Measurements from ENCODE around the gene GRAP2.
"Not testable (repeated sequence)": the region's sequence is repeated elsewhere in the genome, so short reads cannot be mapped to it uniquely, and the experiment has no call there.

GRAP2 gene

DNA sequence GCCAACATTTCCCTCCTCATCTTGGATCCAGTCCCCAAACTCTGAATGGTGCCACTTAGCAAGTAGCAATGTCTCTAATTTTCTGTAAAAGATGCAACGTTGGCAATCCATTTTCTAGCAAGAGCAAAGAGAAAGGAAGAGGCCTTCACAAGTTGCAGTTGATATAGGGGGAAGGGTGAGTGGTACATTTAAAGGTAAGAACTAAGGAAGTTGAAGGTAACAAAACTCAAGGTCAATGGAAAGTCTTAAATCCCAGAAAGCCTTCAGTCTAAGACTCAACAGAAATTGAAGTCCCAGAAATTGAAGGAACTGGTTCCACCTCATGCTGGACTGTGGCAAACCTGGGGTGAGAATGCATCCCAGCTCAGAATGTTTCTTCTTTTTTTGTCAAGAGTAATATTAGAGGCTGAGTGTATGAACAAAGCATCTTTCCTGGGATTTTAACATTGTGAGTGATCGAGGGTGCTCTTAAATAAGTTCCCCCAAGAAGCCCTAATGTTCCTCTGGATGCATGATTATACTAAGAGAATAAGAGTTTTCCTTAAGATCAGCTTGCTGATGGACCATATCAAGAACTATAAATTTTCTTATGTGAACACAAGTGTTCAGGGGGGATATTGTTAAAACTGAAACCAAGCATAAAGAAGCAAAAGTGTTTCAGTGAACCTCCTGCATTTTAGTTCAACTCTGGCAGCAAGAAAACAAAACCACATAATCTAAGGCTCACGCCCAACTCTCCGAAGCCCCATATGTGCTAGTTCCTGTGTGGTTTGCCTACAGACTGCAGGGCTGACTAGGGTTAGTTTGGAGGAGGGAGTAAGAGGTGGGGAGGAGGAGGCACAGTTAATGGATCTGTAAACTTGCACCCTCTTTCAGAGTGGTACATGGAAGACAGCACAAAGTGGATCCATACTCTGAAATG is at the start of gene GRAP2:
Gene GRAP2 (plus strand): TSS at position 779 of the 922 bp plus-strand sequence. CDS start 46,023 bp downstream, outside the sequence.
- in situ Hi-C loops (cut with HindIII; ENCODE audit: low pct_ligation_motif_present, low pct_unique_long_range_greater_than_20kb, low sequenced_read_pairs), result no loop called here
- no peak for DNase-seq

DNA sequence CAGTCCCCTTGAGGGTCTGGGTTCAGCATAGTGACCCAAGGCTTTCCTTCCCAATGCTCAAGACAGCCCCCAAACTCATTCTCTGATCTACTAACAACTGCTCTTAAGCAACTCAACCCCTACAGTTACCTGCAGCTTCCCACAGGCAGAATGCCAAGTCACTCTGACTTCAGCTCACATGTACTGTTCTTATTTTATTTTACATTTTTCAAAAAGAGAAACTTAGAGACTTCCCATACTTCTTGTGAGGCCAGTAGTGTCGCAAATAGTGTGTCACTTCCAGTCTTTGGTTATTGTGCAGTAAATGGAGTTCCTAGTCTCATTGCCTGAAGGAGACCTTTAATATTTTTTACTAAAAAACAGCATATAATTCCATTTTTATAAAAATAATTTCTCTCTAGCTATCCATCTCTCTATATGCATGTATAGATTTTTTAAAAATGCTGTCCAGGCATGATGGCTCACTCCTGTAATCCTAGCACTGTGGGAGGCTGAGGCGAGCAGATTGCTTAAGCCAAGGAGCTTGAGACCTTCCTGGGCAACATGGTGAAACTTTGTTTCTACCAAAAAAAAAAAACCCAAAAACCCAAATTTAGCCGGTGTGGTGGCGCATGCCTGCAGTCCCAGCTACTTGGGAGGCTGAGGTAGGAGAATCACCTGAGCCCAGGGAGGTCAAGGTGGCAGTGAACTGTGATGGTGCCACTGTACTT is 49.1 kb upstream of the GRAP2 start:
- DNase-seq, result no peak
- in situ Hi-C loops (cut with HindIII; ENCODE audit: low pct_ligation_motif_present, low pct_unique_long_range_greater_than_20kb, low sequenced_read_pairs), result no loop called here

DNA sequence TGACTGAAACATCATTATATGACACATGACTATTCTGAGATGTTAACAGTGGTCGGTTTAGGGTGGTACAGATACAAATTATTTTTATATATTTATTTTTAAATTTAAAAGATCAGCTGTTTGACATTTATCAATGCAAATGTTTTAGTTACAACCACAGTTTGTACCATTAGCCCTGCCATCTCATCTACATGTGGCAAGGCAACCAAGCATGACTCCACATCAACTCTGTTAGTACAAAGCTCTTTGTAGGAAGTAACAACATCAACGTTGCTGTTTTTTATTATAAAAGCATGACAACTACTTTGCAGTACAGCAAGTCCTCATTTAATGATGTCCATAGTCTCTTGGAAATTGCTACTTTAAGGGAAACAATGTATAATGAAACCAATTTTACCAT is 48.1 kb upstream of the GRAP2 start:
- no peak for DNase-seq
- in situ Hi-C loops (cut with HindIII; ENCODE audit: low pct_ligation_motif_present, low pct_unique_long_range_greater_than_20kb, low sequenced_read_pairs), result no loop called here

DNA sequence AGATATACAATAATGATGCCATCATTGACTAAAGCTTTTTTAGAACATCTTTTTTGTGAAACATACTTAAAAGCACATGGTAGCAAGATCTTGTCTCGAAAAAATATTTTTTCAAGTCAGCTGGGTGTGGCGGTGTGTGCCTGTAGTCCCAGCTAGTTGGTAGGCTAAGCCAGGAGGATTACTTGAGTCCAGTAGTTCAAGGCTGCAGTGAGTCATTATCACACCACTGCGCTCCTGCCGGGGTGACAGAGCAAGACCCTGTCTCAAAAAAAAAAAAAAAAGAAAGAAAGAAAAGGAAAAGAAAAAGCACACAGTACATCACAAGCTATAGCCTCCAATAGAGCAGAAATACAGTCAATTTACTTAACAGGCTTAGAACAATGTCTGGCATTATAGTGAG is 44.3 kb upstream of the GRAP2 start:
- in situ Hi-C loops (cut with HindIII; ENCODE audit: low pct_ligation_motif_present, low pct_unique_long_range_greater_than_20kb, low sequenced_read_pairs), result no loop called here
- no peak for DNase-seq

DNA sequence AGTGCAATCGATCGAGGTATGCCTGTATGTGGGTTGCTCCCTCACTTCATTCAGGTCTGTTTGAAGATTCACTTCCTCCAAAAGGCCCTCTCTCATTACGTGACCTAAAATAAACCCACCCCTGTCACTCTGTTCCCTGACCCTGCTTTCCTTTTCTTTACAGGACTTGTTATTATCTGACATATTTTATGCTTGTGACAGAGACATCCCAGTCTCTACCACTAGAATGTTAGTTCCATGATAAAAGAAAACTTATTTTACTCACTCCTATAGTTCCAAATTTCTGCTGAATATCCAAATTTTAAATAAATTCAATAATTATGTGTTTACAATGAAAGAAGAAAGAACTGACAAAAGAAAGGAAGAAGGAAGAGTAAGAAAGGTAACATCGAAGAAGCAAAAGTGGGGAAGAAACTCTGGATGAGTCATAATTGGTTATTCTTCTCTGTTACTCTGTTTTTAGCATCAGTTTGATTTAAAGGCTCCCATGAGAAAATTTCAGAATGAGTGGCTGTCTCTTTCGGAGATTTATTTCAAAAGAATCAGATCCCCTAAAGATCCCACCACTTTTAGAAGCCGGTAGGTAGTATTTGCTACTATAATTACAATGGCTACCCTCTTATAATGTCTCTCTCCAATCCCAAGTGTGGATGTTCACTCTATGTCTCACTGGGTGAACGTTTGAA is 40.8 kb upstream of the GRAP2 start:
- in situ Hi-C loops (cut with HindIII; ENCODE audit: low pct_ligation_motif_present, low pct_unique_long_range_greater_than_20kb, low sequenced_read_pairs), result no loop called here
- no peak for DNase-seq

DNA sequence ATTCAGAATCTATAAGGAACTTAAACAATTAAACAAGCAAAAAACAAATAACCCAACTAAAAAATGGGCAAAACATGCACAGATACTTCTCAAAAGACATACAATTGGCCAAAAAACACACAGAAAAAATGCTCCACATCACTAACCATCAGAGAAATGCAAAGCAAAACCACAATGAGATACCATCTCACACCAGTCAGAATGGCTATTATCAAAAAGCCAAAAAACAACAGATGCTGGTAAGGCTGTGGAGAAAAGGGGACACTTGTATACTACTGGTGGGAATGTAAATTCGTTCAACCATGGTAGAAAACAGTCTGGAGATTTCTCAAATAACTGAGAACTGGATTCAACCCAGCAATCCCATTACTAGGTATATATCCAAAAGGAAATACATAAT is 32.1 kb upstream of the GRAP2 start:
- in situ Hi-C loops (cut with HindIII; ENCODE audit: low pct_ligation_motif_present, low pct_unique_long_range_greater_than_20kb, low sequenced_read_pairs), result no loop called here
- DNase-seq, result no peak

DNA sequence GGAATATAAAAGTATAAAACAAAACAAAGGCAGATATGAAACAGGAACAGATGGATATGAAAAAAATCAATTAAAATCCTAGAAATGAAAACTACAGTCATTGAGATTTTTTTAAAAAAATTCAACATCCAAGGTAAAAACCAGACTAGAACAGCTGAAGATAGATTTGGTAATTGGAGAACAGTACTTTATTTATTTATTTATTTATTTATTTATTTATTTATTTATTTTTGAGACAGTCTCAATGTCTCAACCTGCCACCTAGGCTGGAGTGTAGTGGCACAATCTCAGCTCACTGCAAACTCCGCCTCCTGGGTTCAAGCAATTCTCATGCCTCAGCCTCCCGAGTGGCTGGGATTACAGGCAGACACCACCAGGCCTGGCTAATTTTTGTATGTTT is 31.1 kb upstream of the GRAP2 start:
- DNase-seq; in situ Hi-C loops (cut with HindIII; ENCODE audit: low pct_ligation_motif_present, low pct_unique_long_range_greater_than_20kb, low sequenced_read_pairs): not testable (repeated sequence)

DNA sequence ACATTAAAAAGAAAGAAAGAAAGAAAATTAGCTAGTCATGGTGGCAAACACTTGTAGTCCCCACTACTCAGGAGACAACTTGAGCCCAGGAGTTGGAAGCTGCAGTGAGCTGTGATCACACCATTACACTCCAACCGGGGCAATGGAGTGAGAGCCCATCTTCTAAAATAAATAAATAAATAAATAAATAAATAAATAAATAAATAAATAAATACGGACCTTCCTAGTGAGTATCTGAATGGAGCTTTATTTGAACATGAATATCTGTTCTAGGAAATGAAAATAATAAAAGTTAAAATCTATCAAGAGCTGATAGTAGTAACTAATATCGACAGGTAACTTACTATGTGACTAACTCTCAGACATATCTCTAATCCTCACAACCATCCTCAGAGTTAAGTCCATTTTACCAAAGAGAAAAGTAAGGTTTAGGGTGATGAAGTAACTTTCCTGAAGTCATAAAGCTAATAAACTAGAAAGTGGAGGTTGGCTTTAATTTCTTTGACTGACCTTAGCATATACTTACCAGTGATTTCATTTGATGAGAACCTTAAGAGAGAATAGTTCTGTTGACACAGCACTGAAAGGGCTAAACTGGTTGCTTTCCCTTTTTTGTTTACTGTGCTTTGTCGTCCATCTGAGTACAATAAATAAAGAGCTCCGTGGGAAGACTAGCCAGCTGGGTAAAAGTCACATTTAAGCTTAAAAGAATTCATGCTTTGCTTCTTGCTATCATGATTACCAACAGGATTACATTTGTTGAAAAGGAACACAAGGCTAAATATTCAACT is 29.7 kb upstream of the GRAP2 start:
- in situ Hi-C loops (cut with HindIII; ENCODE audit: low pct_ligation_motif_present, low pct_unique_long_range_greater_than_20kb, low sequenced_read_pairs), result no loop called here
- no peak for DNase-seq

DNA sequence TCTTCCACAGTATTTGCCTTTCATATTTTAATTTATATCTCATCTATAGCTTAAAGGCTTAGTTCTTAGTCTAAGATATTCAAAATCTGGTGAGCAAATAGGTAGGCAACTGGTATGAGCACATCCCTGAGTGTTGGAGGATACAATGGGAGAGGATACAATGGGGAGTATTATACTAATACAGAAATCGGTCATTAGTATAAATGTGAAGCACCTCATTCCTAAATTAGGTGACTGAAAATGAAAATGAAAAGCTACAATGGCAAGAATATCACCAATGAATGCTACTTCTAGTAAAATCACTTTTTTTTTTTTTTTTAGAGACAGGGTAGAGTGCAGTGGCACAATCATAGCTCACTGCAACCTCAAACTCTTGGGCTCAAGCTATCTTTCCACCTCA is 28.3 kb upstream of the GRAP2 start:
- in situ Hi-C loops (cut with HindIII; ENCODE audit: low pct_ligation_motif_present, low pct_unique_long_range_greater_than_20kb, low sequenced_read_pairs), result no loop called here
- DNase-seq, result no peak

DNA sequence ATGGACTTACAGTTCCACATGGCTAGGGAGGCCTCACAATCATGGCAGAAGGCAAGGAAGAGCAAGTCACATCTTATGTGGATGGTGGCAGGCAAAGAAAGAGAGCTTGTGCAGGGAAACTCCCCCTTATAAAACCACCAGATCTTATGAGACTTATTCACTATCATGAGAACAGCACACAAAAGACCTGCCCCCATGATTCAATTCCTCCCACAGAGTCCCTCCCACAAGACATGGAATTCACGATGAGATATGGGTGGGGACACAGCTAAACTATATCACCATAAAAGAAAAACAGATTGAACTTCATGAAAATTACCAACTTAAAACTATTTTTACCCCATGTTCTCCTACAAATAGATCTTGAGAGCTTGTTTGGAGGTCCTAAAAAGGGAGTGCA is 26.9 kb upstream of the GRAP2 start:
- in situ Hi-C loops (cut with HindIII; ENCODE audit: low pct_ligation_motif_present, low pct_unique_long_range_greater_than_20kb, low sequenced_read_pairs), result no loop called here
- no peak for DNase-seq

DNA sequence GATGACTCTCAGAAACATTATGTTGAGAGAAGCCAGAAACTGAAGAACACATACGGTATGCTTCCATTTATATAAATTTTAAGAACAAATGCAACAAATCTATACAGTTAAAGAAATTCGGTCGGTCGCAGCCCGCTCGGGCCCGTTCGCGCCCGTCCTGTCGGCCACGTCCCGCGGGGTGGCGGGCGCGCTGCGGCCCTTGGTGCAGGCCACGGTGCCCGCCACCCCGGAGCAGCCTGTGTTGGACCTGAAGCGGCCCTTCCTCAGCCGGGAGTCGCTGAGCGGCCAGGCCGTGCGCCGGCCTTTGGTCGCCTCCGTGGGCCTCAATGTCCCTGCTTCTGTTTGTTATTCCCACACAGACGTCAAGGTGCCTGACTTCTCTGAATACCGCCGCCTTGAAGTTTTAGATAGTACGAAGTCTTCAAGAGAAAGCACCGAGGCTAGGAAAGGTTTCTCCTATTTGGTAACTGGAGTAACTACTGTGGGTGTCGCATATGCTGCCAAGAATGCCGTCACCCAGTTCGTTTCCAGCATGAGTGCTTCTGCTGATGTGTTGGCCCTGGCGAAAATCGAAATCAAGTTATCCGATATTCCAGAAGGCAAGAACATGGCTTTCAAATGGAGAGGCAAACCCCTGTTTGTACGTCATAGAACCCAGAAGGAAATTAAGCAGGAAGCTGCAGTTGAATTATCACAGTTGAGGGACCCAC is 25.6 kb upstream of the GRAP2 start:
- in situ Hi-C loops (cut with HindIII; ENCODE audit: low pct_ligation_motif_present, low pct_unique_long_range_greater_than_20kb, low sequenced_read_pairs); DNase-seq: not testable (repeated sequence)

DNA sequence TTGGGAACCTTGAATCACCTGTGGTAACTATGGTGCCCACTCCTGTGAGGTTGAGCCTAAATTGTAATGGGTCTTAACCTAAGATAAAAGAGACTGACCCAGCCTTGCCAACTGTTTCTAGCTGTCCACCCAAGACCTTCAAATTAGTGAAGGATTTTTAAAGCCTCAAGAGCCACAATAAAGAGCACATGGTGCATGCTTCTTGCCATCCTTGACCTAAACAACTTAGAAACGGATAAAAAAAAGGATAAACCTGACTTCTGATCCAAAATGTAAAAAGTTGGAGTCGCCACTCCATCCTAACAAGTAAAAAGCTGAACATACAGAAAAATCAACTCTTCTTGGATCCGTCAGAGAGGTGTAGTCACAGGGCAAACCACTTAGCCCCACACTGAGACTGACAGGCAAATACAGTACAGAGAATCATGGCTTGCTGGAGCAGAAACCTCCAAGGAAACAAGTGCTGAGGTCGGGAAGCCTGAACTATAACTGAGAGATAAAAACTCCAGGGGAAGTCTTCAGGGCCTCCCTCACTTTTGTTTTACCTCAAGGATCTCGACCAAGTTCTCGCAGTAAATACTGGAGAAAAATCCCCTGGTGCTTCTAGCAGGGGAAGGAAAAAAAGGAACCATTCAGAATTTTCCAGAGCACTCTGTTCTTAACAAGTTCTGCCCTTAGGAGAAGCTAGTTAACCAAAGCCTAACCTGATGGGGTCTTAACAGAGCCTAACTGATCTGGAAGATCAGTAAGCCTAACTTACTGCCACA is 23.6 kb upstream of the GRAP2 start:
- in situ Hi-C loops (cut with HindIII; ENCODE audit: low pct_ligation_motif_present, low pct_unique_long_range_greater_than_20kb, low sequenced_read_pairs), result no loop called here
- no peak for DNase-seq

DNA sequence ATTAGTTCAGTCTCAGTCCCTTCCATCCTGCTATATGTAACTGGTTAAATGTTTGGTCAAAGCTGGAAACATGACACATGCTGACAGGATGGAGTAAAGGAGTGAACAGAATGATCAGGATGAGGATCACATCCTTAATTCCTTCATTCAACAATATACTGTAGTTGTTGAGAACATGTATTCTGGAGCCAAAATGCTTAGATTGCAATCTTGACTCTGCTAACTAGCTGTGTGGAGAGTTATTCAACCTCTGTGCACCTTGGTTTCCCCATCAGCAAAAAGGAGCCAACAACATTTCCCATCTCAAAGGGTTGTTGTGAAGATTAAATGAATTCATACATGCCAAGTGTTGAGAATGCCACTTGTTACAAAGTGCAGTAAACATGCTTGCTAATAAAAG is 20.2 kb upstream of the GRAP2 start:
- in situ Hi-C loops (cut with HindIII; ENCODE audit: low pct_ligation_motif_present, low pct_unique_long_range_greater_than_20kb, low sequenced_read_pairs), result no loop called here
- no peak for DNase-seq

DNA sequence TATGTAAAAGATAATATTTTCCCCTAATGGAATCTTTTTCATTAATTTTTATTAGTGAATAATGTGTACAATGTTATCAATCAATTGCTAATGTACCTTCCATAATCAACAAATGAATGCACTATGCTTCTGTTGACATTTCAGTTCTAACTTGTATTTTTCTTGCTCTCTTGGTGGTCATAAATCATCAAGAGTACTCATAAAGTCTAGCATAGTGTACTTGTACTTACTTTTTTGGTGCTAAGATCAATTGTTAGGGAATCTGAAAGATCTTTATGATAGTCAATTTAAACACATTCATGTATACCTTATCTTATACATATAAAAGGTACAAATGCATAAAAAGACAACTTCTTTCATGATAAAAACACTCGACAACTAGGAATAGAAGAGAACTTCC is 17.8 kb upstream of the GRAP2 start:
- DNase-seq, result no peak
- in situ Hi-C loops (cut with HindIII; ENCODE audit: low pct_ligation_motif_present, low pct_unique_long_range_greater_than_20kb, low sequenced_read_pairs), result no loop called here

DNA sequence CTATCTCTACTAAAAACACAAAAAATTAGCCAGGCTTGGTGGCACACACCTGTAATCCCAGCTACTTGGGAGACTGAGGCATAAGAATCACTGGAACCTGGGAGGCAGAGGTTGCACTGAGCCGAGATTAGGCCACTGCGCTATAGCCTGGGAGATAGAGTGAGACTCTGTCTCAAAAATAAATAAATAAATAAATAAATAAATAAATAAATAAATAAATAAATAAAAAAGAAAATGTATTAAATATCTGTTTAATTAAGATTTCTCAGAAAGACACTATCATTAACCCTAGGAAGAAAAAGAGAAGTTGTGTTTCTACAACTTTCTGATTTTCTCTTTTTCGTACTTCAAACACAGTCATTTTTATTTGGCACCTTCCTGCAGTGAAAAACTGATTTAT is 11.0 kb upstream of the GRAP2 start:
- in situ Hi-C loops (cut with HindIII; ENCODE audit: low pct_ligation_motif_present, low pct_unique_long_range_greater_than_20kb, low sequenced_read_pairs); DNase-seq: not testable (repeated sequence)

DNA sequence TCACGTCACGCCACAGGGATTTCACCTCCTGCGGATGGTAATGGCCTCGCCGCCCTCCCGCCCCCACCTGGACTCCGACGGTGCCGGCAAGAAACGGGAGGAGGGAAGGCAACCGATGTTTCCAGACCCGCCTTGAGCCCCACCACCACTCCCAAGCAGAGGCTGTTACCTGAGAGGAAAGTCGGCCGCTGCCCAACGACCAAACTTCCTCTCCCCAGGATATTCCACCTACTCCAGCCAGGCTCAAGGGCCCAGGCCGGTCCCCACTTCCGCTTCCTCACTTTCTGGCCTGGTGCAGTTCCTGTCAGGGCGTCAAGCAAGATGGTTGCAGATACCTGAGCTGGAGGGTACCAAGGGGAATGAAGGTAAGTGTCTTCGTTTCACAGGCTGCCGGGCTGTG is 7.4 kb upstream of the GRAP2 start, which contains the start of gene ENTHD1:
Gene ENTHD1 (minus strand): TSS at position 235 of the 400 bp plus-strand sequence. CDS start 6,012 bp downstream, outside the sequence.
- no peak for DNase-seq
- in situ Hi-C loops (cut with HindIII; ENCODE audit: low pct_ligation_motif_present, low pct_unique_long_range_greater_than_20kb, low sequenced_read_pairs), result no loop called here

DNA sequence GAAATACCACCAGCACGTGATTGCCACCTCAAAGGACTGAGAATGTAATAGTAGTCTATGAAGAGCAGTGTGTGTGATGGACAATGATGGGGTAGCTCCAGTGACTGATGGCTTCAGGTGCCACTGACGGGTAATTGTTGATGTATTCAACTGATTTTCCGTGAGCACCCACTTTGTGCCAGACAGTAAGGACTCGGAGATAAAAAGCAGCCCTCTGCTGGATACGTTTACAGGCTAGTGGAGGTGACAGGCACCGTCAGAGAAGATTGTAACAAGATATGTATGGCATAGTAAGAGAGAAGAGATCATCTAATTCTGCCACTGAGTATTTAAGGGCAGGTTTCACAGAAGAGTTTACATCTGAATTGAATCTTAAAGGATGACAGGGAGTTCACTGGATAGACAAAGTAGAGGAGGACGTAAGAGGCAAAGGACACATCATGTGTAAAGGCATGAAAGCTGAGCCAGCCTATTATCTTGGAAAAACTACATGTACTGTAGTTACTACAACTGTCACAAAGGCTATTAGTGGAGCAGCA is 6.3 kb upstream of the GRAP2 start:
- in situ Hi-C loops (cut with HindIII; ENCODE audit: low pct_ligation_motif_present, low pct_unique_long_range_greater_than_20kb, low sequenced_read_pairs), result no loop called here
- DNase-seq, result no peak

Data from ACHN (cell line).